Adrenal gland (tissue), 12 donors: Measurements from ENCODE around the gene DVL1. TPM values are rescaled to one million over a fixed set of nuclear protein-coding genes. Genes with fewer than 3 reads are reported as not detected.

ENCODE experiments used
- DNase-seq, 7 donors: peaks; one replicate each; pipeline ENCODE4 v3.0.0-alpha.2; 2019 to 2020
- H3K27ac ChIP-seq, 5 donors: fragments of 200-600 bp; sonication (generic) in 4 of 5; 1 replicate in 3 of 5; 2 replicates in 2 of 5; pipeline versions ENCODE4 v1.5.1 to v1.8.0; 2016 to 2020; ENCODE audit warnings: mild to moderate bottlenecking in 1 of 5
- H3K27me3 ChIP-seq: fragments of 200-600 bp; 2 replicates; pipeline ENCODE4 v1.8.0; 2021
- H3K36me3 ChIP-seq, 2 donors: fragments of 200-600 bp; replicated peaks in 1 of 2; 1 replicate in 1 of 2; 2 replicates in 1 of 2; pipeline versions ENCODE4 v1.5.1 to v1.8.0; 2018 to 2022
- H3K4me1 ChIP-seq, 2 donors: fragments of 200-600 bp; replicated peaks in 1 of 2; 1 replicate in 1 of 2; 2 replicates in 1 of 2; pipeline versions ENCODE4 v1.5.1 to v1.8.0; 2018 to 2021
- H3K4me3 ChIP-seq, 4 donors: fragments of 200-600 bp; sonication (generic) in 3 of 4; one replicate each; pipeline ENCODE4 v1.5.1; 2016 to 2018
- H3K9me3 ChIP-seq, 3 donors: fragments of 200-600 bp; sonication (generic) in 1 of 3; replicated peaks in 1 of 3; 1 replicate in 2 of 3; 2 replicates in 1 of 3; pipeline versions ENCODE4 v1.5.1 to v1.8.0; 2016 to 2021
- POLR2A ChIP-seq, 2 donors: fragments of 450-650 bp; IDR thresholded peaks; one replicate each; pipeline ENCODE4 v1.6.1; 2017; ENCODE audit warnings: antibody characterized with exemption in 2 of 2, mild to moderate bottlenecking in 2 of 2, moderate library complexity in 1 of 2
- WGBS, 4 donors: extraction: QIAGEN DNeasy Blood & Tissue Kit in 2 of 4; methylation state at CpG; one replicate each; pipeline versions ENCODE4 v1.1.5 to v1.1.7; 2013 to 2017; 5-methylcytosine and 5-hydroxymethylcytosine counted together
- intact Hi-C, 2 donors: fragments of 100-400 bp; cut with DNase I; formaldehyde crosslinking; loops; one replicate each; pipeline versions ENCODE4 v1.14.1 to v1.15.0; 2022 to 2023
- polyA plus RNA-seq, 3 donors: library from polyadenylated mRNA; stranded (reverse); fragments of 200-250 nt in 2 of 3; fragments of 350-450 nt in 1 of 3; fragmentation: Illumina TruSeq in 1 of 3; extraction: RNeasy Lipid Tissue Mini Kit (QIAGEN cat#74804) in 1 of 3; gene quantifications; one replicate each; pipeline ENCODE4 v1.2.3, GENCODE V29; 2013 to 2014
- total RNA-seq, 9 donors: library from RNA; depleted of rRNA in 4 of 9; stranded (reverse); fragments of >200 nt in 4 of 9; fragments of 120-200 nt in 1 of 9; fragmentation: NEBNext Ultra II Directional in 1 of 9; extraction: Animal tissue kit (Norgen Biotek cat#: 25700) in 1 of 9; gene quantifications; one replicate each; pipeline versions ENCODE4 v1.1.0 to v1.2.4, GENCODE V29; 2013 to 2023
- TF ChIP-seq, protein P1 (sequence below), 6 experiments: fragments of 450-650 bp in 4 of 6; fragments of 200-600 bp in 2 of 6; sonication (generic) in 1 of 6; IDR thresholded peaks; 1 replicate in 5 of 6; 2 replicates in 1 of 6; pipeline versions ENCODE4 v1.5.1 to v1.8.0; 2016 to 2021; ENCODE audit warnings: antibody characterized with exemption in 6 of 6, mild to moderate bottlenecking in 2 of 6, moderate library complexity in 1 of 6
- donor health status: healthy with polysubstance abuse.
- donor health status: Bipolar disorder and iron deficiency.
- donor health status: DM: yes; HTN: yes; CAD: no.
- donor health status: DM: no; HTN: no; CAD: no.
- donor health status: DM: no; HTN: no; CAD: no.
- donor health status: DM: yes; HTN: yes; CAD: no.

DVL1 gene
- total and polyA plus RNA-seq, 12 donors = 4.0 to 279 (median 89.2) TPM

DNA sequence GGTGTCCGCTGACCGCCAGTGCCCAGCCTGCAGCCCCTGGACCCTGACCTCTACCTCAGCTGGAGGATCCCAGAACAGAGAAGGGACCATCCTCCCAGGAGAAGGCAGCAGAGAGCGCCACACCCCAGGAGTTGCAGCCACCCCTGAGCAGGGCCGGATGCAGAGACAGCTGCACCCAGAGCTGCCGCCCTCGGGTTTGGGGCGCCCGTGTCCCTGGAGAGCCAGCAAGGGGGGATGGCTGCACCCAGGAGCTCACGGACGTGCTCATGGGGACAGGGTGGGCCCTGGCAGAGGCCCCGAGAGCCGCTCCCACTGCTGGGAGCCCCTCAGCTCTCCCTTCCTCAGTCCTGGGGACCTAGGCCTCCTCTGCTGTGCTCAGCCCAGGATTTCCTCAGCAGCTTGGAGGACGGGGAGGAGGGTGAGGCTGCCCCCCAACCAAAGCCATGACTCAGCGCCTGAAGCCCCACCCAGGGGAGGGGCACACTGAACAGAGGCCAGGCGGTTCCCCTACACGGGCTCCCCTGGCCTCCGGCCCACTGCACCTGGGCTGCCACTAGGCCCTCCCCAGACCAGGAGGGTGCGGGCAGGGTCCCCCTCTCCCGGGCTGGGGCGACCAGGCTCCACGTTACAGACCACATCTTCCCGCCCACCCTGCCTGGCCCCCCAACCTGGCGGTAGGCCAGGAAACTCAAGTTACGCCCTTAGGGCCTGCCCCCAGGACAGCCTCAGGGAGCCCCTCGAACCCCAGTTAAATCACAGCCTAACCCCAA, 43.7 kb downstream of the DVL1 start:
- Histone ChIP-seq H3K27me3 (no peaks in the 10 kb centered on the region), H3K9me3 (no peaks in the 10 kb centered on the region), H3K27ac (peak overlapping the region in 4 of 5 donors; percentile 37 to 93 (median 80)), H3K36me3 (peaks cover 0 to 7% of the 10 kb centered on the region in 2 donors), H3K4me1 (peaks cover 40 to 45% of the 10 kb centered on the region in 2 donors), H3K4me3 (peak overlapping the region in 2 of 4 donors; percentile 11 to 97)
- TF ChIP-seq, protein P1, sequence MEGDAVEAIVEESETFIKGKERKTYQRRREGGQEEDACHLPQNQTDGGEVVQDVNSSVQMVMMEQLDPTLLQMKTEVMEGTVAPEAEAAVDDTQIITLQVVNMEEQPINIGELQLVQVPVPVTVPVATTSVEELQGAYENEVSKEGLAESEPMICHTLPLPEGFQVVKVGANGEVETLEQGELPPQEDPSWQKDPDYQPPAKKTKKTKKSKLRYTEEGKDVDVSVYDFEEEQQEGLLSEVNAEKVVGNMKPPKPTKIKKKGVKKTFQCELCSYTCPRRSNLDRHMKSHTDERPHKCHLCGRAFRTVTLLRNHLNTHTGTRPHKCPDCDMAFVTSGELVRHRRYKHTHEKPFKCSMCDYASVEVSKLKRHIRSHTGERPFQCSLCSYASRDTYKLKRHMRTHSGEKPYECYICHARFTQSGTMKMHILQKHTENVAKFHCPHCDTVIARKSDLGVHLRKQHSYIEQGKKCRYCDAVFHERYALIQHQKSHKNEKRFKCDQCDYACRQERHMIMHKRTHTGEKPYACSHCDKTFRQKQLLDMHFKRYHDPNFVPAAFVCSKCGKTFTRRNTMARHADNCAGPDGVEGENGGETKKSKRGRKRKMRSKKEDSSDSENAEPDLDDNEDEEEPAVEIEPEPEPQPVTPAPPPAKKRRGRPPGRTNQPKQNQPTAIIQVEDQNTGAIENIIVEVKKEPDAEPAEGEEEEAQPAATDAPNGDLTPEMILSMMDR (IDR thresholded peaks at IDR 0.05) = no peak
- peak in 1 of 2 donors; percentile 15 for TF ChIP-seq POLR2A (IDR thresholded peaks at IDR 0.05)
- DNase-seq = peak; percentile 74 to 86 (median 79)
- intact Hi-C loops = no loop called here
- WGBS, 4 donors = 9 to 23% (median 19%) methylated on average over 6 to 25 of the region's 25 CpGs

- peaks cover 40 to 41% of the 10 kb centered on the region in 2 donors for H3K4me1 ChIP-seq
- H3K4me3 ChIP-seq = peak overlapping the region in 1 of 4 donors; percentile 97
- H3K36me3 ChIP-seq = no peaks in the 10 kb centered on the region
- intact Hi-C loops = no loop called here
- no peaks in the 10 kb centered on the region for H3K9me3 ChIP-seq
- TF ChIP-seq POLR2A (IDR thresholded peaks at IDR 0.05) = peak in 1 of 2 donors; percentile 44
- TF ChIP-seq, protein P1 (IDR thresholded peaks at IDR 0.05) = no peak
- H3K27me3 ChIP-seq = no peaks in the 10 kb centered on the region
- peak; percentile 87 to 95 (median 90) for DNase-seq
- 17 to 36% (median 21%) methylated on average over 9 to 29 of the region's 29 CpGs for WGBS, 4 donors
- H3K27ac ChIP-seq = peak overlapping the region in 4 of 5 donors; percentile 37 to 93 (median 80)
These were observed 44.6 kb downstream of the DVL1 start for GRCh38 chr1:1304331-1305299.

- Histone ChIP-seq H3K4me1 (peaks cover 32 to 34% of the 10 kb centered on the region in 2 donors), H3K36me3 (no peaks in the 10 kb centered on the region), H3K4me3 (no peak overlapping the region), H3K27ac (peak overlapping the region in 2 of 5 donors; percentile 87 to 93), H3K27me3 (no peaks in the 10 kb centered on the region), H3K9me3 (no peaks in the 10 kb centered on the region)
- intact Hi-C loops = no loop called here
- WGBS, 4 donors = 79 to 88% (median 83%) methylated on average over 5 to 13 of the region's 13 CpGs; no CpG with 5 or more reads in 1 of the 4 donors
- no peak for TF ChIP-seq POLR2A (IDR thresholded peaks at IDR 0.05)
- TF ChIP-seq, protein P1 (IDR thresholded peaks at IDR 0.05) = no peak
- no peak for DNase-seq
These were observed 45.5 kb downstream of the DVL1 start for GRCh38 chr1:1303736-1304135.
